Lung (tissue), 12 donors: ENCODE measurements around the gene PTPN14. TPM values are rescaled to one million over a fixed set of nuclear protein-coding genes. Genes with fewer than 3 reads are reported as not detected.

Experiments
- ATAC-seq: fragments of 200-7000 bp; cut with Tn5 transposase; one replicate; pipeline ENCODE4 v1.9.1; 2020; ENCODE audit warnings: moderate number of reproducible peaks; ENCODE audit not compliant: insufficient read depth, low FRiP score
- DNase-seq, 3 donors: peaks; one replicate each; pipeline ENCODE4 v3.0.0-alpha.2; 2013 to 2017
- H3K27ac ChIP-seq, 2 donors: one replicate each; pipeline ENCODE4 v1.5.1; 2013; ENCODE audit warnings: mild to moderate bottlenecking in 2 of 2, moderate library complexity in 2 of 2, control low read depth in 1 of 2, inconsistent platforms in 1 of 2, low read depth in 1 of 2, low read length in 1 of 2
- H3K27me3 ChIP-seq, 3 donors: one replicate each; pipeline ENCODE4 v1.5.1; 2013; ENCODE audit warnings: low read length in 2 of 3; ENCODE audit not compliant: control insufficient read depth in 3 of 3, insufficient read depth in 3 of 3
- H3K36me3 ChIP-seq, 4 donors: one replicate each; pipeline ENCODE4 v1.5.1; 2013; ENCODE audit warnings: low read length in 4 of 4, mild to moderate bottlenecking in 1 of 4, moderate library complexity in 1 of 4; ENCODE audit not compliant: control insufficient read depth in 4 of 4, insufficient read depth in 4 of 4
- H3K4me1 ChIP-seq, 5 donors: one replicate each; pipeline ENCODE4 v1.5.1; 2013; ENCODE audit warnings: low read length in 5 of 5, mild to moderate bottlenecking in 2 of 5, moderate library complexity in 1 of 5; ENCODE audit not compliant: control insufficient read depth in 5 of 5, insufficient read depth in 5 of 5
- H3K4me3 ChIP-seq: one replicate; pipeline ENCODE4 v1.5.1; 2013; ENCODE audit warnings: mild to moderate bottlenecking, control low read depth, moderate library complexity
- H3K9ac ChIP-seq, 2 donors: one replicate each; pipeline ENCODE4 v1.5.1; 2013; ENCODE audit warnings: low read length in 2 of 2, control low read depth in 1 of 2; ENCODE audit not compliant: insufficient read depth in 1 of 2
- H3K9me3 ChIP-seq, 4 donors: one replicate each; pipeline ENCODE4 v1.5.1; 2013; ENCODE audit warnings: low read length in 3 of 4, mild to moderate bottlenecking in 1 of 4, moderate library complexity in 1 of 4; ENCODE audit not compliant: control insufficient read depth in 4 of 4, insufficient read depth in 3 of 4
- CTCF ChIP-seq: IDR thresholded peaks from 2 replicates; pipeline ENCODE4 v1.5.1; 2012; ENCODE audit warnings: mild to moderate bottlenecking; ENCODE audit errors: control extremely low read depth, extremely low read depth
- WGBS, 2 donors: extraction: QIAGEN DNeasy Blood & Tissue Kit; methylation state at CpG; one replicate each; pipeline ENCODE4 v1.1.7; 2013; 5-methylcytosine and 5-hydroxymethylcytosine counted together
- polyA plus RNA-seq, 2 donors: library from polyadenylated mRNA; stranded (reverse); fragments of 200-250 nt; gene quantifications; one replicate each; pipeline ENCODE4 v1.2.1, GENCODE V29; 2013
- total RNA-seq, 2 donors: library from RNA; depleted of rRNA in 1 of 2; stranded (reverse); fragments of >200 nt in 1 of 2; gene quantifications; one replicate each; pipeline ENCODE4 v1.2.1, GENCODE V29; 2014 to 2021
- donor health status: control.
- donor health status: control.
- donor health status: Bipolar disorder and iron deficiency.
- donor health status: healthy.
- donor health status: DM: yes; HTN: yes; CAD: no.

PTPN14 gene
- total and polyA plus RNA-seq, 4 donors: 4.4 to 43.2 (median 15.2) TPM

GRCh38 chr1:214463596-214463995, 87.8 kb downstream of the PTPN14 start:
- no peak for DNase-seq
- Histone ChIP-seq H3K36me3 (peaks cover 0 to 1% (median 0%) of the 10 kb centered on the region in 4 donors), H3K27me3 (no peaks in the 10 kb centered on the region), H3K9ac (no peak overlapping the region), H3K9me3 (peaks cover 0 to 2% (median 0%) of the 10 kb centered on the region in 4 donors), H3K4me1 (peaks cover 0 to 6% (median 0%) of the 10 kb centered on the region in 5 donors), H3K4me3 (no peak overlapping the region), H3K27ac (peak overlapping the region in 1 of 2 donors; percentile 7)
- TF ChIP-seq CTCF: no peak
- 69 to 77% methylated on average over 2 of the region's 2 CpGs for WGBS, 2 donors
- ATAC-seq: no peak

GRCh38 chr1:214462882-214463281, 88.5 kb downstream of the PTPN14 start:
- ATAC-seq: no peak
- 92 to 98% methylated on average over 2 of the region's 2 CpGs for WGBS, 2 donors
- H3K9me3 ChIP-seq: peaks cover 0 to 2% (median 0%) of the 10 kb centered on the region in 4 donors

GRCh38 chr1:214461305-214461704, 90.1 kb downstream of the PTPN14 start:
- DNase-seq (no peak), ATAC-seq (no peak)
- Histone ChIP-seq H3K9me3 (peaks cover 0 to 2% (median 0%) of the 10 kb centered on the region in 4 donors), H3K4me3 (no peak overlapping the region), H3K27me3 (no peaks in the 10 kb centered on the region), H3K4me1 (peaks cover 0 to 6% (median 0%) of the 10 kb centered on the region in 5 donors), H3K27ac (no peak overlapping the region), H3K9ac (no peak overlapping the region), H3K36me3 (peaks cover 0 to 1% (median 0%) of the 10 kb centered on the region in 4 donors)
- WGBS, 2 donors: 95 to 96% methylated on average over 4 of the region's 4 CpGs
- no peak for TF ChIP-seq CTCF

More at GRCh38 chr1:214462882-214463281, 88.5 kb downstream of the PTPN14 start:
- H3K4me3 ChIP-seq: no peak overlapping the region
- peaks cover 0 to 1% (median 0%) of the 10 kb centered on the region in 4 donors for H3K36me3 ChIP-seq
- no peak overlapping the region for H3K9ac ChIP-seq
- DNase-seq: no peak
- TF ChIP-seq CTCF: no peak
- peaks cover 0 to 6% (median 0%) of the 10 kb centered on the region in 5 donors for H3K4me1 ChIP-seq
- H3K27ac ChIP-seq: no peak overlapping the region
- no peaks in the 10 kb centered on the region for H3K27me3 ChIP-seq
